ENCODE data around the gene SUMF2. TPM values are rescaled to one million over a fixed set of nuclear protein-coding genes. Genes with fewer than 3 reads are reported as not detected.

SUMF2 gene
- polyA plus RNA-seq, 1 donor = 215 TPM

DNA sequence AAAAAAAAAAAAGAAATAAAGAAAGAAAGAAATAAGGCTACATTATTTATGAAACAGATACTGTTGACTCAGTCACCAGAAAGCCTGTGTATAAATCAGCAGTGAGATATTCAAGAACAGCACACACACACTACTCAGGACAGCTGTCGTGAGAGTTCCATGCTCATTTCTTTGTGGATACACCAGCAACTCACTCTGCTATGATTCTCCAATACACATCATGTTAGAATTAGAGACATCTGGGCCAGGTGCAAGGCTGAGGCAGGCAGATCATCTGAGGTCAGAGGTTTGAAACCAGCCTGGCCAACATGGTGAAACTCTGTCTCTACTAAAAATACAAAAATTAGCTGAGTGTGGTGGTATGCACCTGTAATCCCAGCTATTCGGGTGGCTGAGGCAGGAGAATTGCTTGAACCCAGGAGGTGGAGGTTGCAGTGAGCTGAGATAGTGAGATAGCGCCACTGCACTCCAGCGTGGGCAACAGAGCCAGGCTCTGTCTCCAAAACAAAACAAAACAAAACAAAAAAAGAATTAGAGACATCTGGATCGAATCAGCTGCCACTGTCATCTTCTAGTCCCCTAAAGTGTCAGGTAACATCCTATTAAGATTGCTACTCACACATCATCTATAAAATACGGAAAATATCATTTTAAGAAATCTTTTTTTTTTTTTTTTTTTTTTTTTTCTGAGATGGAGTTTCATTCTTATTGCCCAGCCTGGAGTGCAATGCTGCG lies 63.3 kb downstream of the SUMF2 start:
- H3K27ac ChIP-seq (ENCODE audit: low read length) = no peak overlapping the region
- H3K27me3 ChIP-seq (ENCODE audit: control insufficient read depth, insufficient read depth, low read length) = no peaks in the 10 kb centered on the region
- no peaks in the 10 kb centered on the region for H3K4me1 ChIP-seq (ENCODE audit: control insufficient read depth, insufficient read depth, low read length)
- H3K9me3 ChIP-seq (ENCODE audit: control insufficient read depth, low read depth, low read length) = no peaks in the 10 kb centered on the region
- H3K36me3 ChIP-seq (ENCODE audit: control insufficient read depth, insufficient read depth, low read length) = no peaks in the 10 kb centered on the region
- DNase-seq = no peak
- no CpG with 5 or more reads among the region's 7 CpGs for WGBS (ENCODE audit: insufficient coverage, low lambda C conversion rate)
- no peak overlapping the region for H3K4me3 ChIP-seq (ENCODE audit: low read length)

Other genes starting within 250 kb of the SUMF2 start
- not detected for gene SEPTIN14, start 201.5 kb upstream of the SUMF2 start, polyA plus RNA-seq
- 4.2 TPM for gene ZNF713, start 176.8 kb upstream of the SUMF2 start, polyA plus RNA-seq
- 15.3 TPM for gene MRPS17, start 112.4 kb upstream of the SUMF2 start, polyA plus RNA-seq
- gene NIPSNAP2, start 99.7 kb upstream of the SUMF2 start, polyA plus RNA-seq = 58.1 TPM
- gene PSPH, start 12.8 kb upstream of the SUMF2 start, polyA plus RNA-seq = 50.2 TPM
- gene CCT6A, start 12.5 kb upstream of the SUMF2 start, polyA plus RNA-seq = 243 TPM
- 2.1 TPM for gene PHKG1, start 28.7 kb downstream of the SUMF2 start, polyA plus RNA-seq
- gene CHCHD2, start 42.2 kb downstream of the SUMF2 start, polyA plus RNA-seq = 342 TPM
- 1.4 TPM for gene NUPR2, start 52.1 kb downstream of the SUMF2 start, polyA plus RNA-seq